ENCODE measurements around the gene CHI3L1. TPM values are rescaled to one million over a fixed set of nuclear protein-coding genes. Genes with fewer than 3 reads are reported as not detected.

CHI3L1 gene
- total RNA-seq, 2 donors from 2014 or later, result 0.85 to 9.4 TPM

DNA sequence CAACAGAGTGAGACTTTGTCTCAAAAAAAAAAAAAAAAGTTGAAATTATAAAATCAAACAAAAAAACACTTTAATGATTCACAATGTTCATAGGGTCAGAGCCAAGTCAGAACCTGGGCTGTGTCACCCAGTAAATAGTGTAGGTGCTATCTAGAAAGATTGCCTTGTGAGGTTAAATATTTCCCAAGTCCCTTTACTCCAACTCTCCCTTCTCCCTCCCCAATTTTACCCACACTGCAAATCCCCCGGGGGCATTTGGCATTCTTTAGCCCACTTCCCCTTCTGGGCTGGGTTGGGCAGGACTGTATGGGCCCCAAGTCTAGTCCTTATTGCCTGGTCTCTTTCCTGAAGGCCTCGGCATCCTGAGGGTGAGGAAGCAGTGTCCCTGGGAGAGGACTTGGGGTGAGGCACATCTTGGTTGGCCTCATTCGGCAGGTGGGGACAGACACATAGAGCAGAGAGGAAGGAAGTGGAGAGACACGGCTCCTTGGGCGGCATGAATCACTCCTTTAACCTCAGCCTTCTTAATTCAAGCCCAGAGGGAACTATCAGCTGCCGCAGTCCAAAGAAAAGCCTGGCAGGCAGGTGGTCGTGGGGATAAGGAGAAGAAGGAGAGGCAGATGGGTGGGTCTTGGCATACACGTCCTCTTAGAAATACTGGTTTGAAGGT is 50.7 kb downstream of the CHI3L1 start:
- no peaks in the 10 kb centered on the region for H3K27me3 ChIP-seq
- no peak for DNase-seq (ENCODE audit: low spot score)
- no peaks in the 10 kb centered on the region for H3K36me3 ChIP-seq
- H3K4me3 ChIP-seq, result no peak overlapping the region
- no peak overlapping the region for H3K27ac ChIP-seq
- H3K4me1 ChIP-seq, result peaks cover 0 to 41% of the 10 kb centered on the region in 2 donors
- TF ChIP-seq, protein P1, sequence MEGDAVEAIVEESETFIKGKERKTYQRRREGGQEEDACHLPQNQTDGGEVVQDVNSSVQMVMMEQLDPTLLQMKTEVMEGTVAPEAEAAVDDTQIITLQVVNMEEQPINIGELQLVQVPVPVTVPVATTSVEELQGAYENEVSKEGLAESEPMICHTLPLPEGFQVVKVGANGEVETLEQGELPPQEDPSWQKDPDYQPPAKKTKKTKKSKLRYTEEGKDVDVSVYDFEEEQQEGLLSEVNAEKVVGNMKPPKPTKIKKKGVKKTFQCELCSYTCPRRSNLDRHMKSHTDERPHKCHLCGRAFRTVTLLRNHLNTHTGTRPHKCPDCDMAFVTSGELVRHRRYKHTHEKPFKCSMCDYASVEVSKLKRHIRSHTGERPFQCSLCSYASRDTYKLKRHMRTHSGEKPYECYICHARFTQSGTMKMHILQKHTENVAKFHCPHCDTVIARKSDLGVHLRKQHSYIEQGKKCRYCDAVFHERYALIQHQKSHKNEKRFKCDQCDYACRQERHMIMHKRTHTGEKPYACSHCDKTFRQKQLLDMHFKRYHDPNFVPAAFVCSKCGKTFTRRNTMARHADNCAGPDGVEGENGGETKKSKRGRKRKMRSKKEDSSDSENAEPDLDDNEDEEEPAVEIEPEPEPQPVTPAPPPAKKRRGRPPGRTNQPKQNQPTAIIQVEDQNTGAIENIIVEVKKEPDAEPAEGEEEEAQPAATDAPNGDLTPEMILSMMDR (IDR thresholded peaks at IDR 0.05), result no peak
- H3K9me3 ChIP-seq, result no peaks in the 10 kb centered on the region

- DNase-seq (ENCODE audit: low spot score), result peak; percentile 68
- Histone ChIP-seq H3K27me3 (no peaks in the 10 kb centered on the region), H3K4me1 (peaks cover 0 to 50% of the 10 kb centered on the region in 2 donors), H3K36me3 (no peaks in the 10 kb centered on the region), H3K27ac (peak overlapping the region in 1 of 2 donors; percentile 21), H3K4me3 (no peak overlapping the region), H3K9me3 (no peaks in the 10 kb centered on the region)
- TF ChIP-seq, protein P1 (IDR thresholded peaks at IDR 0.05), result no peak
Observed at GRCh38 chr1:203133970-203134725, 52.4 kb downstream of the CHI3L1 start.

- H3K4me1 ChIP-seq, result peaks cover 0 to 74% of the 10 kb centered on the region in 2 donors
- TF ChIP-seq, protein P1 (IDR thresholded peaks at IDR 0.05), result no peak
- H3K36me3 ChIP-seq, result no peaks in the 10 kb centered on the region
- no peak for DNase-seq (ENCODE audit: low spot score)
- H3K4me3 ChIP-seq, result no peak overlapping the region
- no peaks in the 10 kb centered on the region for H3K9me3 ChIP-seq
- H3K27ac ChIP-seq, result peak overlapping the region; percentile 91 to 94
- H3K27me3 ChIP-seq, result no peaks in the 10 kb centered on the region
Observed at GRCh38 chr1:203131548-203132200, 54.8 kb downstream of the CHI3L1 start.

- no peaks in the 10 kb centered on the region for H3K27me3 ChIP-seq
- peak overlapping the region; percentile 91 to 94 for H3K27ac ChIP-seq
- H3K36me3 ChIP-seq, result no peaks in the 10 kb centered on the region
- no peak overlapping the region for H3K4me3 ChIP-seq
- TF ChIP-seq, protein P1 (IDR thresholded peaks at IDR 0.05), result no peak
- H3K9me3 ChIP-seq, result no peaks in the 10 kb centered on the region
- peaks cover 0 to 86% of the 10 kb centered on the region in 2 donors for H3K4me1 ChIP-seq
- DNase-seq (ENCODE audit: low spot score), result no peak
Observed at GRCh38 chr1:203130358-203130985, 56.0 kb downstream of the CHI3L1 start.

- Histone ChIP-seq H3K36me3 (no peaks in the 10 kb centered on the region), H3K4me1 (peaks cover 0 to 92% of the 10 kb centered on the region in 2 donors), H3K9me3 (no peaks in the 10 kb centered on the region), H3K27me3 (no peaks in the 10 kb centered on the region), H3K4me3 (peak overlapping the region in 1 of 2 donors; percentile 54), H3K27ac (peak overlapping the region; percentile 91 to 94)
- peak; percentile 58 for DNase-seq (ENCODE audit: low spot score)
- TF ChIP-seq, protein P1 (IDR thresholded peaks at IDR 0.05), result no peak
Observed at GRCh38 chr1:203129501-203130231, 56.8 kb downstream of the CHI3L1 start.
